ENCODE data around the gene PTPRC.

DNA sequence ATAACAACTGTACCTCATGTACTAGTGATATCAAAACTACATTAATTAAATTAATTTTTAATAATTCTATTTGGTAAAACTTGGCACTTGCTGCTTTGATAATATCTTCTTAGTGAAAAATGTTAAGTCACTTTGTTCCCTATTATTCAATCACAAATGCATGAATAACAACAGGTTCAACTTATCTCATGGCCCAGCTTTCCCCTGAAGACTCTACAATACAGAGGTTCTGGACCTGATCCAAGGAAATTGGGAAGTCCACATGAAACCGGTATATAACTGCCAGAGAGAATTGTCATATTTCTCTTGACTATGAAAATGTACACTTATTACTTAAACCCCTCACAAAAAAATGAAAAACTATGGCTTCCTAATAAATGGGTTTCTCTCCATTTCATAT lies 33.9 kb upstream of the PTPRC start:
- TF ChIP-seq POLR2AphosphoS5 (IDR thresholded peaks at IDR 0.05; ENCODE audit: low read depth, low read length) (no peak), SIN3A (IDR thresholded peaks at IDR 0.05; ENCODE audit: borderline replicate concordance, insufficient read depth, low read depth, low read length) (no peak), TCF7L2 (IDR thresholded peaks at IDR 0.05; ENCODE audit: low read depth, low read length) (no peak)
- TF ChIP-seq, protein P1, sequence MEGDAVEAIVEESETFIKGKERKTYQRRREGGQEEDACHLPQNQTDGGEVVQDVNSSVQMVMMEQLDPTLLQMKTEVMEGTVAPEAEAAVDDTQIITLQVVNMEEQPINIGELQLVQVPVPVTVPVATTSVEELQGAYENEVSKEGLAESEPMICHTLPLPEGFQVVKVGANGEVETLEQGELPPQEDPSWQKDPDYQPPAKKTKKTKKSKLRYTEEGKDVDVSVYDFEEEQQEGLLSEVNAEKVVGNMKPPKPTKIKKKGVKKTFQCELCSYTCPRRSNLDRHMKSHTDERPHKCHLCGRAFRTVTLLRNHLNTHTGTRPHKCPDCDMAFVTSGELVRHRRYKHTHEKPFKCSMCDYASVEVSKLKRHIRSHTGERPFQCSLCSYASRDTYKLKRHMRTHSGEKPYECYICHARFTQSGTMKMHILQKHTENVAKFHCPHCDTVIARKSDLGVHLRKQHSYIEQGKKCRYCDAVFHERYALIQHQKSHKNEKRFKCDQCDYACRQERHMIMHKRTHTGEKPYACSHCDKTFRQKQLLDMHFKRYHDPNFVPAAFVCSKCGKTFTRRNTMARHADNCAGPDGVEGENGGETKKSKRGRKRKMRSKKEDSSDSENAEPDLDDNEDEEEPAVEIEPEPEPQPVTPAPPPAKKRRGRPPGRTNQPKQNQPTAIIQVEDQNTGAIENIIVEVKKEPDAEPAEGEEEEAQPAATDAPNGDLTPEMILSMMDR (IDR thresholded peaks at IDR 0.05), result no peak
- TF ChIP-seq, protein P2, sequence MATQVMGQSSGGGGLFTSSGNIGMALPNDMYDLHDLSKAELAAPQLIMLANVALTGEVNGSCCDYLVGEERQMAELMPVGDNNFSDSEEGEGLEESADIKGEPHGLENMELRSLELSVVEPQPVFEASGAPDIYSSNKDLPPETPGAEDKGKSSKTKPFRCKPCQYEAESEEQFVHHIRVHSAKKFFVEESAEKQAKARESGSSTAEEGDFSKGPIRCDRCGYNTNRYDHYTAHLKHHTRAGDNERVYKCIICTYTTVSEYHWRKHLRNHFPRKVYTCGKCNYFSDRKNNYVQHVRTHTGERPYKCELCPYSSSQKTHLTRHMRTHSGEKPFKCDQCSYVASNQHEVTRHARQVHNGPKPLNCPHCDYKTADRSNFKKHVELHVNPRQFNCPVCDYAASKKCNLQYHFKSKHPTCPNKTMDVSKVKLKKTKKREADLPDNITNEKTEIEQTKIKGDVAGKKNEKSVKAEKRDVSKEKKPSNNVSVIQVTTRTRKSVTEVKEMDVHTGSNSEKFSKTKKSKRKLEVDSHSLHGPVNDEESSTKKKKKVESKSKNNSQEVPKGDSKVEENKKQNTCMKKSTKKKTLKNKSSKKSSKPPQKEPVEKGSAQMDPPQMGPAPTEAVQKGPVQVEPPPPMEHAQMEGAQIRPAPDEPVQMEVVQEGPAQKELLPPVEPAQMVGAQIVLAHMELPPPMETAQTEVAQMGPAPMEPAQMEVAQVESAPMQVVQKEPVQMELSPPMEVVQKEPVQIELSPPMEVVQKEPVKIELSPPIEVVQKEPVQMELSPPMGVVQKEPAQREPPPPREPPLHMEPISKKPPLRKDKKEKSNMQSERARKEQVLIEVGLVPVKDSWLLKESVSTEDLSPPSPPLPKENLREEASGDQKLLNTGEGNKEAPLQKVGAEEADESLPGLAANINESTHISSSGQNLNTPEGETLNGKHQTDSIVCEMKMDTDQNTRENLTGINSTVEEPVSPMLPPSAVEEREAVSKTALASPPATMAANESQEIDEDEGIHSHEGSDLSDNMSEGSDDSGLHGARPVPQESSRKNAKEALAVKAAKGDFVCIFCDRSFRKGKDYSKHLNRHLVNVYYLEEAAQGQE (IDR thresholded peaks at IDR 0.05; ENCODE audit: insufficient read depth in 1 of 2, low read depth in 2 of 2, low read length in 1 of 2), result no peak
